Stimulated activated CD4-positive, alpha-beta T cell treated with anti-CD3 and anti-CD28 coated beads, Interleukin-2, amount 100 ng/mL, for 4 hours (primary cell): Measurements from ENCODE around the gene EHBP1.
"Not testable (repeated sequence)": the region's sequence is repeated elsewhere in the genome, so short reads cannot be mapped to it uniquely, and the experiment has no call there.

Experiments used
- DNase-seq: peaks from one replicate; pipeline ENCODE4 v3.0.0-alpha.2; 2020; ENCODE audit warnings: low read depth

EHBP1 gene

GRCh38 chr2:63019686-63020085, 314.2 kb downstream of the EHBP1 start:
- DNase-seq = not testable (repeated sequence)

- DNase-seq = no peak
These were observed 317.9 kb downstream of the EHBP1 start for GRCh38 chr2:63023444-63023843.

GRCh38 chr2:63027220-63027619, 321.7 kb downstream of the EHBP1 start:
- DNase-seq = no peak

- no peak for DNase-seq
These were observed 323.5 kb downstream of the EHBP1 start for GRCh38 chr2:63029058-63029457.

- DNase-seq = no peak
These were observed 329.0 kb downstream of the EHBP1 start for GRCh38 chr2:63034526-63034925.

GRCh38 chr2:63035169-63035568, 329.7 kb downstream of the EHBP1 start:
- DNase-seq = no peak

GRCh38 chr2:63035660-63036059, 330.1 kb downstream of the EHBP1 start:
- no peak for DNase-seq

GRCh38 chr2:63038034-63038433, 332.5 kb downstream of the EHBP1 start:
- DNase-seq = no peak

- DNase-seq = no peak
These were observed 335.1 kb downstream of the EHBP1 start for GRCh38 chr2:63040586-63040985.

- no peak for DNase-seq
These were observed 336.1 kb downstream of the EHBP1 start for GRCh38 chr2:63041592-63041991.

- no peak for DNase-seq
These were observed 339.1 kb downstream of the EHBP1 start for GRCh38 chr2:63044362-63045327.

GRCh38 chr2:63046552-63046951, 341.0 kb downstream of the EHBP1 start:
- DNase-seq = no peak

- no peak for DNase-seq
These were observed 341.4 kb downstream of the EHBP1 start for GRCh38 chr2:63046961-63047320.

- DNase-seq = no peak
These were observed 342.1 kb downstream of the EHBP1 start for GRCh38 chr2:63047321-63048279.

GRCh38 chr2:63048367-63049171, 343.1 kb downstream of the EHBP1 start:
- DNase-seq = no peak

GRCh38 chr2:63049211-63049969, 343.9 kb downstream of the EHBP1 start:
- DNase-seq = no peak

GRCh38 chr2:63049970-63050333, 344.4 kb downstream of the EHBP1 start:
- DNase-seq = no peak

GRCh38 chr2:63050334-63051041, 345.0 kb downstream of the EHBP1 start, which contains the start of gene OTX1:
OTX1 (plus strand) TSS chr2:63050830; CDS start chr2:63052991, 2,161 bp downstream.
- DNase-seq = peak; percentile 22

- DNase-seq = no peak
These were observed 345.7 kb downstream of the EHBP1 start for GRCh38 chr2:63051042-63051794.
